ENCODE measurements around the gene PPP2R5C. TPM values are rescaled to one million over a fixed set of nuclear protein-coding genes. Genes with fewer than 3 reads are reported as not detected.

Gene PPP2R5C
- total RNA-seq, 1 donor from 2014 or later: 60.3 TPM

- no peak for DNase-seq (ENCODE audit: low read depth in 2 of 2)
These were observed 6.6 kb upstream of the PPP2R5C start for GRCh38 chr14:101754893-101755292.

DNA sequence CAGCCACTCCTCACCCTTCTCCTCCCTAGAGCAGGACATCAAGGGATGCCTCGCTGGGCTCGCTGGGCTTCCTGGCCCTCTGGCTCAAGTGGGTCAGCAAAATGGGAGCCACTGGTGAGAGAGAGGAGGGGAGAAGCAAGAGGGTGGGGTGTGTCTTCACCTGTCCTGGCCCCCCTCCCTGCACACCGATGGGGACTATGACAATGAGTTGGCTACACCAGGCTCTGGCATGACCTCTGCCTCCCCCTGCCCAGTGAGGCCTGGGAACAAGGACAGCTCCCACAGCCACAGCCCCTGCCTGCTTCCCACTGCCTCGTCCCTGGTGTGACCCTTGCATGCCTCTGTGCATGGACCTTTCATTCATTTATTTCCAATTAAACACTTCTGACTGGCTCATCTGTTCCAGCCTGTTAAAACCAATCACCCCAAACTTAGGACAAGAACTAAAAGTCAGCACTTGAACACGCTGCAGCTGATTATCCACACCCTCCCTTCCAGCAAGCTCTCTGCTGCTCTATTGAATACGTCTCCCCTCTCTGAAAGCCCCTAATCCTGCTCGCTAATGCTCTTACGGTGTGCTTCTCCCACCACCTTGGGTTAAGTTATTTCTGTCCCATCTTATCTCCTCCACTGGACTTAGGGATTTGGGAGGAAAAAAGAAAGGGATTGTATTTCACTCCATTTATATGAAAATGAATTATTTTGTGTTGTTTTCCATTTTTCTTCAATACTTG lies 5.8 kb upstream of the PPP2R5C start:
- DNase-seq (ENCODE audit: low read depth in 2 of 2): no peak

GRCh38 chr14:101757064-101757838 lies 4.3 kb upstream of the PPP2R5C start:
- DNase-seq (ENCODE audit: low read depth in 2 of 2): no peak

GRCh38 chr14:101757839-101758211 lies 3.7 kb upstream of the PPP2R5C start:
- DNase-seq (ENCODE audit: low read depth in 2 of 2): no peak

DNA sequence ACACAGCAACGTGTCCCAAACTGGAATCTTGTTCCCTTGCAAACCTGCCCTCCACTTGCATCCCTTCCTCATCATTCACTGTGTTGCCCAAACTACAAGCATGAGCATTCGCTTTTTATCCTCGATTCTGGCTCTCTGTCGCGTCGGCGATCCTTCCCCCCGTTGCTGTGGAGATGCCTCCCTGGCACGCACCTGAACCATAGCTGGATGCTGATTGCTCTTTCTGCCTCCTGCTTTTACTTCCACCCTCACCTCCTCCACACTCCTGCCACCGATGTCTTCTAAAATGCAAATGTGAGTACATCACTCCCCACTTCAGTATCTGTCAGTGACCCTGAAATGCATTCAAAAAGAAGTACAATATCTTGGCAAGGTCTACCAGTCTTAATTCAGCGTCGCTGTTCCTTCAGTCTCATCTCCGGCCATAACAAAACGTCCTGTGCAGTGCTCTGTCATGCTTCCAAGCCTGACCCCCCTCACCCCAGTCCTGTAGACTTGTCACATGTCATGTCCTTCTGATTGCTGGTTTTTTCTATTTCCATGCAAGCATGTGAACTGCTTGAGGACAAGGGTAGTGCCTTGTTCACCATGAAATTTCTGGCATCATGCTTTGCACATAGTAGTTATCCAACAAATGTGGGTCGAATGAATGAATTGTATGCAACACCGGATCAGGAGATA lies 2.5 kb upstream of the PPP2R5C start:
- no peak for DNase-seq (ENCODE audit: low read depth in 2 of 2)

DNA sequence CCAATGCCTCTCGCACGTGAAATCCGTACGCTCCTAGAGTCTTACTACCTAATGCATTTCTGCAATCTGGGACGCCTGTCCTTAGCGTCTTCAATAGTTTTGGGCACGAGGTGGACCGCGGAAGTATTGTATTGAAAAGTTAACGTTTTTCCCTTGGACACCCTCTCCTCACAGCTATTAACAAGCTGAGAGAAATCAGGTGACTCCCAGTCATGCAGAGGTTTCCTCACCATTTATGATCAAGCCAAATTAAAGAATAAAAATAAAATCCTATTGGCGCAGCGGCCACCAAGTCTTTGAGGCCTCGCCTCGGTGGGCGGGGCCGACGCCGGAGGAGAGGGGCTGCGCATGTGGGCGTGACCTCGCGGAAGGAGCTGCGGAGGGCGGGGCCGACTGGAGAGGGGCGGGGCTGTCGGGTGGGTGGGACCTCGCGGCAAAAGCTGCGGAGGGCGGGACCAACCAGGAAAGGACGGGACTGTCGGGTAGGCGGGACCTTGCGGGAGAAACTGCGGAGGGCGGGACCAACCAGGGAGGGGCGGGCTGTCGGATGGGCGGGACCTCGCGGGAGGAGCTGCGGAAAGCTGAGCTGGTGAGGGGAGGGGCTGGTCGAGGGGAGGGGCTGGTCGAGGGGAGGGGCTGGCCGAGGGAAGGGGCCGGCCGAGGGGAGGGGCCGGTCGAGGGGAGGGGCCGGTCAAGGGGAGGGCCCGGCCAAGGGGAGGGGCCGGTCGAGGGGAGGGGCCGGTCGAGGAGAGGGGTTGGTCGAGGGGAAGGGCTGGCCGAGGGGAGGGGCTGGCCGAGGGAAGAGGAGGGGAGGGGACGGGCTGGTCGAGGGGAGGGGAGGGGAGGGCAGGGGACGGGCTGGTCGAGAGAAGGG lies 1.1 kb upstream of the PPP2R5C start:
- peak; percentile 95 to 98 for DNase-seq (ENCODE audit: low read depth in 2 of 2)

DNA sequence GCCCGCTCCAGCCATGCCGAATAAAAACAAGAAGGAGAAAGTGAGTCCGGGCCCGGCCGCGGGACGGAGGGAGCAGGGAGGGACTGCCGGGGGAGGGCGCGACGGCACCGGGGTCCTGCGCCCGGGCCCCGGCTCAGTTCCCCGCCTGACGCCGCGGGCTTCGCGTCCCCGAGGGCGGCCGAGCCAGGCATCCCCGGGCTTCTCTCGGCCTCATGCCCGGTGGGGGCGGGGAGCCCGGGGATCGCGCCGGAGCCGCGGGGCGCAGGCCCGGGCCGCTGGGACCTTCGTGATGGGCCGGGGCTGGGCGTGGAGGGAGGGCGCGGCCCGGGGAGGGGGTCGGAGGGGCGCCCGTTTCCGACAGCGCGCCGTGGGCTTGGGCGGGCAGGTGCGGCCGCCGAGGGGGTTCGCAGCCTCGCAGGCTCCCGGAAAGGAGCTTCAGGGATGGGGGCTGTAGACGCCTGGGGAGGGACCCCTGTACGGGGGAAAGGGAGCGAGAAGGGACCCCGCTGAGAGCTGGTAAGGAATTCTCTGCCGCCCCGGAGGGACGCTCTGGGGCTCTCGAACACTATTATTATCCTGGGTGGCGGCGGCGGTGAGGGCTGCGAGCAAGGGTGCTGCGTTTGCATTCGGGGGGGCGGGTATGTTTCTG lies 496 bp downstream of the PPP2R5C start:
- DNase-seq (ENCODE audit: low read depth in 2 of 2): peak in 1 of 2 donors; percentile 20

DNA sequence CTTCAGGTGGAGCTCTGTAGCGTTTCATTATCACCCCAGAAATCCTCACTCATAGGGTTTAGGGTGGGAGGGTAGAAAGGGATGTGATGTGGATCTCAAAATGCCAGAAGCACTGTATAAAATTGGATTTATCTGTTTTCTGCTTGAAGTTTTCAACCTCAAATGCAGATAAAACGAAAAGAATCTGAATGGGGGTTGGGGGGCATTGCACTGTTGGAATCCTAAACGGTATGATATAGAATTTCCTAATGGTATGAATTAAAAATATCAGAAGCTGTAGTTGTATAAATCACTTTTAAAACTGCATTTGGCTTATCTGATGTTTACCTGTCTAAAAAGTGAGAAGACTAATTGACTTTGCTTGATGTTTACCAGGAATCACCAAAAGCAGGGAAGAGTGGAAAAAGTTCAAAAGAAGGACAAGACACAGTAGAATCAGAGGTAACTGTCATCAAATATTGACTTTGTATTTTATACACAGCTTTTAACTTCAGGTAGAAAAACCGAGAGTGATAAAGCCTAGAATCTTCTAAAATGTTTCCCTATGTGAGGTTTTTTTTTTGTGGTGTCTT lies 1.1 kb downstream of the PPP2R5C start:
- no peak for DNase-seq (ENCODE audit: low read depth in 2 of 2)

GRCh38 chr14:101763941-101764709 lies 2.6 kb downstream of the PPP2R5C start:
- DNase-seq (ENCODE audit: low read depth in 2 of 2): no peak

DNA sequence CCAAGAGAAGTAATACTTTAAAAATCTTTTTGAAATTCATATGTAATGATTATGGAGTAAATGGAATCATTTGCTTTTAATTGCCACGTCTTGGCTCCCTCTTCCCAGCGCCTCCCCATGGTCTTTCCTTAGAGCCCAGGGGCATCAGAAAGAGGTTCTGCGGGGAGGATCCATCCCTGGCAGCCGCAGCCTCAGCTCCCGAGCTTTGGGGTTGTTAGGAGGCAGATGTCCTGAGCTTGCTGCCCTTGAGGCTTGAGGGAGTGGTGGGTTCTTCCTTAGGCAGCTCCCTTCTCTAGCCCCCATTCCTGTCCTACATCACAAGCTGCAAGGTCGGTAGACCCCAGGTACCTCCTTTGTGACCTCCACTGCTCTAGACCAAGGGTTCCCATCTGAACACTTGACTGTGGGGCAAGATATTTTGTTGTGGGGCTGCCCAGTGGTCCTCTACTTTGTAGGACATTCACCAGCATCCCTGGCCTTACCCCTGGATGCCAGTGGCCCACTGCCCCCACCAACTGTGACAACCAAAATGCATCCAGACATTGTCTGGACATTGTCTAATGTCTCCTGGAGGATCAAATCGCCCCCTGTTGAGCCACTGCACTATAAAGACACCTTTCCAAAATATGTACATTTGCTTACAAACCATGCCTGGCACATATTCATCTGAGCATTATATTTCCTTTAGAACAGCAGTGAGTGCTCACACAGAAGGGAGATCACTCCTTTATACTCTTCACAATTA lies 6.3 kb downstream of the PPP2R5C start:
- no peak for DNase-seq (ENCODE audit: low read depth in 2 of 2)

- DNase-seq (ENCODE audit: low read depth in 2 of 2): no peak
These were observed 8.7 kb downstream of the PPP2R5C start for GRCh38 chr14:101770183-101770582.

- DNase-seq (ENCODE audit: low read depth in 2 of 2): no peak
These were observed 11.3 kb downstream of the PPP2R5C start for GRCh38 chr14:101772770-101773169.

- DNase-seq (ENCODE audit: low read depth in 2 of 2): no peak
These were observed 11.9 kb downstream of the PPP2R5C start for GRCh38 chr14:101773378-101773777.

DNA sequence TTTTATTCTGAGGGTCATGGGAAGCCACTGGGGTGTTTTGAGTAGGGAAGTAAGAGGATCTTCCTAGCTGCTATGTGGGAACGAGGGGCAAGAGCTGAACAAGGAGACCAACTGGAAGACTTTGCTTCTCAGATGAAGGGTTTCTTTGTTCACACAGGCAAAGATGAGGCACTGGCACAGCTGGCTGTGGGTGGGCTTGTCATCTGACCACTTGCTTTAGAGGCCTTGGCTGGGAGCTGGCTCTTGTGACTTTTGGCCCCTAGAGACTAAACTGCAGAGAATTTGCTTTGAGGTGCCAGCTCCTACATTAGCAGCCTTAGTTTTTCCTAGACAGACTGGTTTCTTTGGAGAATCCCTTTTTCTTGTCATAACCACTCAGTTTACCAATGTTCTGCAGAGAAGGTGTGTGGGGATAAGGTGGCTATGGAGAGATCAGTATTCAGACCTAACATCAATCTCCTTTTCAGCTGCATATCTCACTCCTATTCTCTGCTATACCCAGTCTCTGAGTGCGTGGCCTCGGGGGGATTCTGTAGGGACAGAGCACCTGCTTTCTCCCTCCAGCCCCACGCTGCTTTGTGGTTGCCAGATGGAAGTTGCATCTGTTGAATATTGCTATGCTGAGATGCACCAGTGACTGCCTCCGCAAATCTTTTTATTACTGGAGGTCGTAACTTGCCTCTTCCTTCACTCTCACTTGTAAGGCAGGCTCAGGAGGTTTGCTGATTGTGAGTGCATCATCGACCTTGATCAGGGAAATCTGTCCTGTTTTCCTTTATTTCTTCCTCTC lies 12.7 kb downstream of the PPP2R5C start:
- DNase-seq (ENCODE audit: low read depth in 2 of 2): no peak

DNA sequence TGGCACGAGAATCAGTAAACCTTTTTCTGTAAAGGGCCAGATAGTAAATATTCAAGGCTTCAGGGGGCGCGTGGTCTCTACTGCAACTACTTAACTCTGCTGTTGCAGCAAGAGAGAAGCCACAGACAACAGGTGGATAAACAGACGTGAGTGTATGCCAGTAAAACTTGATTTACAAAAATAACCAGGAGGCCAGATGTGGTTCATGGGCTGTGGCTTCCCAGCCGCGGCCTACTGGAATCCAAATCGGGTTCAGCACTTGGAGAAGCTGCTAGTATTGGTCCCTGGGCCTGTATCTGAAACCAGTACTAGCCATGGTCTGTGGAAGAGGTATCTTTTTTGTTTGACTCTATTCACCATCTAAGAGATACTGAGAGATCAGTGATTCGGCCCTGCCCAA lies 13.3 kb downstream of the PPP2R5C start:
- no peak for DNase-seq (ENCODE audit: low read depth in 2 of 2)

DNA sequence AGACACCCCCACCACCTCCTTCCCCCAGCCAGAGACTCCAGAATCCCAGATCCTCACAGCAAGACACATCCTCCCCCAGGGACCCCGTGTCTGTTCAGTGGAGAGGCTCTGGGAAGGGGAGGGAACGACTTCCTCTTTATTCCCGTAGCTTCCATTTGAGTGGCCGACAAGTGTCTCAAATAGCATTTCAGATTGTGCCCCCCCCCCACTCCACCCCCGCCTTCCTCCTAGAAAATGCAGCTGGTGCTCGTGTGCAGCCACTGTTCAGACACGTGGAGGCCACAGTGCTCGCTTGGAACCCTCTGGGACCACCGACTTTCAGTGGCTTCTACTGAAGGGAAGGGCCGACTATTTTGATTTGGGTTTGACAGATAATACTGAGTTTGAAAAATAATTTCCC lies 14.3 kb downstream of the PPP2R5C start:
- no peak for DNase-seq (ENCODE audit: low read depth in 2 of 2)

- no peak for DNase-seq (ENCODE audit: low read depth in 2 of 2)
These were observed 14.8 kb downstream of the PPP2R5C start for GRCh38 chr14:101776344-101776743.

GRCh38 chr14:101780390-101780789 lies 18.9 kb downstream of the PPP2R5C start:
- DNase-seq (ENCODE audit: low read depth in 2 of 2): no peak
